IMR-90 (cell line): Measurements from ENCODE around the gene ATIC. TPM values are rescaled to one million over a fixed set of nuclear protein-coding genes. Genes with fewer than 3 reads are reported as not detected.

Source experiments
- ATAC-seq: fragments of 200-7000 bp; cut with Tn5 transposase; 2 replicates; pipeline ENCODE4 v1.9.1; 2020; ENCODE audit warnings: low read depth, mild to moderate bottlenecking, moderate library complexity
- BruUV-seq: library from RNA; stranded (reverse); fragments of 400-500 nt; replicated peaks from 2 replicates; lab custom pipeline; 2021; lab: Mats Ljungman, UMichigan
- CTCF ChIA-PET: fragments of 300-600 bp; formaldehyde crosslinking; extraction: SDS; loops from one replicate; lab custom pipeline; 2021; ENCODE audit warnings: antibody characterized with exemption; lab: Yijun Ruan, JAX
- POLR2A ChIA-PET: fragments of 300-600 bp; sonication (Branson Sonifier 250); formaldehyde crosslinking; loops from one replicate; lab custom pipeline; 2022; ENCODE audit warnings: antibody characterized with exemption; ENCODE audit not compliant: unreplicated experiment; lab: Charles Lee
- DNase-seq: peaks from one replicate; pipeline ENCODE4 v3.0.0; 2013
- H2AFZ ChIP-seq: replicated peaks from 2 replicates; pipeline ENCODE3; 2013; ENCODE audit warnings: low read length, mild to moderate bottlenecking; ENCODE audit not compliant: poor library complexity
- H2AK5ac ChIP-seq: 2 replicates; pipeline ENCODE4 v1.6.1; 2013; ENCODE audit warnings: low read depth, low read length, inconsistent platforms
- H2AK9ac ChIP-seq: replicated peaks from 2 replicates; pipeline ENCODE3; 2013; ENCODE audit warnings: mild to moderate bottlenecking, low read depth, low read length, moderate library complexity; ENCODE audit not compliant: poor library complexity
- H2BK120ac ChIP-seq: 2 replicates; pipeline ENCODE4 v1.6.1; 2013; ENCODE audit warnings: low read depth, low read length, inconsistent platforms
- H2BK15ac ChIP-seq: 3 replicates; pipeline ENCODE4 v1.6.1; 2013; ENCODE audit warnings: low read depth, low read length, inconsistent platforms
- H2BK20ac ChIP-seq: 2 replicates; pipeline ENCODE4 v1.6.1; 2013; ENCODE audit warnings: low read depth, mild to moderate bottlenecking, inconsistent platforms, low read length, moderate library complexity
- H2BK5ac ChIP-seq: 2 replicates; pipeline ENCODE4 v1.6.1; 2013; ENCODE audit warnings: mild to moderate bottlenecking, low read depth, low read length, inconsistent platforms; ENCODE audit not compliant: poor library complexity, severe bottlenecking
- H3K14ac ChIP-seq: replicated peaks from 2 replicates; pipeline ENCODE4 v1.6.1; 2013; ENCODE audit warnings: low read depth, low read length, inconsistent platforms
- H3K18ac ChIP-seq: 2 replicates; pipeline ENCODE4 v1.6.1; 2013; ENCODE audit warnings: low read depth, low read length, control low read depth
- H3K23ac ChIP-seq: 2 replicates; pipeline ENCODE4 v1.6.1; 2013; ENCODE audit warnings: low read depth, low read length, inconsistent platforms
- H3K27ac ChIP-seq: 2 replicates; pipeline ENCODE4 v1.5.1; 2013; ENCODE audit warnings: mild to moderate bottlenecking, control low read depth, low read length; ENCODE audit not compliant: insufficient read depth
- H3K27me3 ChIP-seq: 2 replicates; pipeline ENCODE4 v1.6.1; 2013; ENCODE audit warnings: low read length; ENCODE audit not compliant: control insufficient read depth, insufficient read depth
- H3K36me3 ChIP-seq: 2 replicates; pipeline ENCODE4 v1.6.1; 2013; ENCODE audit warnings: low read length, mixed read lengths; ENCODE audit not compliant: control insufficient read depth, insufficient read depth
- H3K4ac ChIP-seq: 2 replicates; pipeline ENCODE4 v1.6.1; 2013; ENCODE audit warnings: low read depth, low read length, inconsistent platforms
- H3K4me1 ChIP-seq: 2 replicates; pipeline ENCODE4 v1.6.1; 2013; ENCODE audit warnings: low read length, mixed read lengths; ENCODE audit not compliant: control insufficient read depth, insufficient read depth
- H3K4me2 ChIP-seq: 2 replicates; pipeline ENCODE4 v1.6.1; 2013; ENCODE audit warnings: low read depth, mild to moderate bottlenecking, control low read depth, low read length, moderate library complexity
- H3K4me3 ChIP-seq: 2 replicates; pipeline ENCODE4 v1.5.1; 2013; ENCODE audit warnings: low read depth, mild to moderate bottlenecking, control low read depth, low read length, moderate library complexity; ENCODE audit not compliant: insufficient read depth
- H3K56ac ChIP-seq: 2 replicates; pipeline ENCODE4 v1.6.1; 2013; ENCODE audit warnings: low read length, inconsistent platforms; ENCODE audit not compliant: insufficient read depth; ENCODE audit errors: extremely low read depth
- H3K79me1 ChIP-seq, 2 experiments: 2 replicates each; pipeline ENCODE4 v1.6.1; 2013; ENCODE audit warnings: low read length in 2 of 2, inconsistent platforms in 1 of 2, low read depth in 1 of 2
- H3K9ac ChIP-seq: 2 replicates; pipeline ENCODE4 v1.6.1; 2013; ENCODE audit warnings: low read depth, low read length, control low read depth
- H3K9me1 ChIP-seq: 2 replicates; pipeline ENCODE4 v1.6.1; 2013; ENCODE audit warnings: low read length, inconsistent platforms; ENCODE audit not compliant: insufficient read depth
- H3K9me3 ChIP-seq: 2 replicates; pipeline ENCODE4 v1.6.1; 2013; ENCODE audit warnings: low read length; ENCODE audit not compliant: control insufficient read depth, insufficient read depth
- H4K20me1 ChIP-seq: 2 replicates; pipeline ENCODE4 v1.6.1; 2013; ENCODE audit warnings: low read length, inconsistent platforms; ENCODE audit not compliant: insufficient read depth
- H4K5ac ChIP-seq: 2 replicates; pipeline ENCODE4 v1.6.1; 2013; ENCODE audit warnings: mild to moderate bottlenecking, low read depth, low read length, control low read depth
- H4K8ac ChIP-seq, 2 experiments: 2 replicates each; pipeline ENCODE4 v1.6.1; 2013; ENCODE audit warnings: low read depth in 2 of 2, low read length in 2 of 2, control low read depth in 1 of 2, inconsistent platforms in 1 of 2
- H4K91ac ChIP-seq: 2 replicates; pipeline ENCODE4 v1.6.1; 2013; ENCODE audit warnings: low read depth, low read length, inconsistent platforms; ENCODE audit not compliant: insufficient read depth
- MXI1 ChIP-seq: IDR thresholded peaks from 2 replicates; pipeline ENCODE4 v1.6.1; 2012; ENCODE audit warnings: low read depth, mild to moderate bottlenecking, low read length, moderate library complexity, borderline replicate concordance
- RAD21 ChIP-seq: IDR thresholded peaks from 2 replicates; pipeline ENCODE4 v1.6.1; 2012; ENCODE audit warnings: low read length, improper control_type of control experiment
- WGBS, 2 experiments: methylation state at CpG; one replicate each; pipeline versions ENCODE4 v1.1.5 to v1.1.7; 2013; ENCODE audit warnings: missing lambda C conversion rate in 2 of 2; ENCODE audit not compliant: insufficient read length in 1 of 2; ENCODE audit errors: extremely low coverage in 2 of 2; 5-methylcytosine and 5-hydroxymethylcytosine counted together
- dilution Hi-C: fragments of 300-500 bp; cut with HindIII; formaldehyde crosslinking; loops from one replicate; pipeline ENCODE4 v1.14.3; 2018; ENCODE audit warnings: low sequenced_read_pairs; ENCODE audit not compliant: unreplicated experiment
- in situ Hi-C: fragments of 300-500 bp; cut with MboI; formaldehyde crosslinking; loops from 3 replicates; pipeline ENCODE4 v1.14.3; 2019; ENCODE audit warnings: low sequenced_read_pairs, inconsistent platforms, mixed read lengths
- intact Hi-C: fragments of 100-400 bp; cut with micrococcal nuclease; formaldehyde crosslinking; loops from 2 replicates; pipeline ENCODE4 v1.10.0; 2022
- polyA plus RNA-seq, 3 experiments: library from polyadenylated mRNA; depleted of rRNA; stranded (reverse); fragments of >200 nt; gene quantifications; 2 replicates each; pipeline ENCODE4 v1.2.3, GENCODE V29; 2012; ENCODE audit warnings: low replicate concordance in 1 of 3
- total RNA-seq: library from RNA; depleted of rRNA; stranded (reverse); fragments of >200 nt; gene quantifications from 2 replicates; pipeline ENCODE4 v1.2.3, GENCODE V29; 2012

Gene ATIC
- total and polyA plus RNA-seq, 2 of the 4 experiments (the other 2 are of a cell fraction): 30.5 to 101 TPM

GRCh38 chr2:215288112-215288815 is 23.6 kb upstream of the ATIC start:
- POLR2A ChIA-PET: no interaction called here
- H2BK20ac ChIP-seq: no peak overlapping the region
- H2BK15ac ChIP-seq: no peak overlapping the region
- no peak overlapping the region for H3K23ac ChIP-seq
- H2AFZ ChIP-seq: no peak overlapping the region
- no peak overlapping the region for H3K4ac ChIP-seq
- no peaks in the 10 kb centered on the region for H3K79me1 ChIP-seq
- H3K9ac ChIP-seq: no peak overlapping the region
- H3K27me3 ChIP-seq: no peaks in the 10 kb centered on the region
- no peak overlapping the region for H4K8ac ChIP-seq
- H3K4me3 ChIP-seq: no peak overlapping the region
- no peaks in the 10 kb centered on the region for H3K36me3 ChIP-seq
- H3K27ac ChIP-seq: no peak overlapping the region
- dilution Hi-C loops: no loop called here
- no peak overlapping the region for H4K5ac ChIP-seq
- no peak overlapping the region for H4K91ac ChIP-seq
- TF ChIP-seq MXI1 (no peak), RAD21 (no peak)
- no peak for DNase-seq
- no peaks in the 10 kb centered on the region for H3K9me3 ChIP-seq
- no CpG with 5 or more reads among the region's 6 CpGs for WGBS, 2 experiments
- no peak overlapping the region for H2BK120ac ChIP-seq
- H2AK9ac ChIP-seq: no peak overlapping the region
- no peak overlapping the region for H3K56ac ChIP-seq
- H3K18ac ChIP-seq: no peak overlapping the region
- no peak overlapping the region for H2BK5ac ChIP-seq
- no peaks in the 10 kb centered on the region for H3K9me1 ChIP-seq
- ATAC-seq: no peak
- intact Hi-C loops: no loop called here
- H4K20me1 ChIP-seq: no peaks in the 10 kb centered on the region
- no peak overlapping the region for H2AK5ac ChIP-seq
- H3K4me1 ChIP-seq: no peaks in the 10 kb centered on the region
- no peak overlapping the region for H3K14ac ChIP-seq
- no TSS peak for BruUV-seq
- no peak overlapping the region for H3K4me2 ChIP-seq
- in situ Hi-C loops: no loop called here
- CTCF ChIA-PET: interaction anchor here (0.8 to 1.1 kb wide), 2 partner anchors 9 to 23 kb away, joined by 3 read pairs; partner anchors contain the start of gene ATIC
